ENCODE results near the gene DIRAS1.
"Not testable (repeated sequence)": the region's sequence is repeated elsewhere in the genome, so short reads cannot be mapped to it uniquely, and the experiment has no call there.

DIRAS1 gene

DNA sequence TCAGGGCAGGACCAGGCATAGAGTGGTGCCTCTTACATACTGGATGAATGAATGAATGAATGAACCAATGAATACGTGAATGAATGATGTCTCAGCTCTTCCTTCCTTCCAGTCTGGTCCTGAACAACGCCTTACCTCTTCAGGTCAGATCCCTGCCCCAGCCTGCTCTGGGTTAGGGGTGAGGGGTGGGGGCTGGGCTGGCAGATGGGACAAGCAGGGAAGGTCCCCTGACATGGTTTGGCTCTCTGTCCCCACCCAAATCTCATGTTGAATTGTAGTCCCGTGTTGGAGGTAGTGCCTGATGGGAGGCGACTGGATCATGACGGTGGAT is 9.3 kb downstream of the DIRAS1 start:
- DNase-seq (ENCODE audit: low read depth in 2 of 2), result no peak

DNA sequence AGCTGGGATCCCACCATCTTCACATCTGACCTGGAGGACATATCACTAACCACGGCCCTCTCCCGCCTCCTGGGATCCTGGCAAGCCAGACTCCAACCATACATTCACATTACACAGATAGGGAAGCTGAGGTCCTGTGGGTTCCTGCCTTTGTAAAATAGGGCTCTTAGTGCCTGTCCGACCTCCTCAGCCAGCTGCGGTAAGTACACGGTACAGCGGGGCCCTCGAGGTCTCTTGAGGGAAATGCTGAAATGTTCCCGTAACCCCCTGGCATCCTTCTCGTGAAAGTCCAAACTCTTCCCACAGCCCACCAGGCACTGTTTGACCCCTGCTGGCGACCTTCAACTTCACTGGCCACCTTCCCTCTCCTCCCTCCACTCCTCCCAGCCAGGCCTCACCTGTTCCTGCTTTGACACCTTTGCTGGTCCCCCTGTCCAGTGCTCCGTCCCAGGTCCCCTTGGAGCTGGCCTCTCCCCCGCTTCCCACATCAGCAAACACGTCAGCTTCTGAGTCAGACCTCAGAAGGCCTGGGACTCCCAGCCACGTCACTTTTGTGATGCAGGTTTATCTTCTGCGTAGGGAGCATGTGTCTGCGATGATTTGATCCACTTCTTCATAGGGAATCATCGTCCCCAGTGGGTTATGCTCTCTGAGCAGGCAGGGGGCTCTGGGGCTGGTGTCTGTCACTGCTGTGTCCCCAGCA is 9.8 kb downstream of the DIRAS1 start:
- DNase-seq (ENCODE audit: low read depth in 2 of 2), result no peak

- no peak for DNase-seq (ENCODE audit: low read depth in 2 of 2)
Observed at GRCh38 chr19:2706251-2706650, 14.9 kb downstream of the DIRAS1 start.

DNA sequence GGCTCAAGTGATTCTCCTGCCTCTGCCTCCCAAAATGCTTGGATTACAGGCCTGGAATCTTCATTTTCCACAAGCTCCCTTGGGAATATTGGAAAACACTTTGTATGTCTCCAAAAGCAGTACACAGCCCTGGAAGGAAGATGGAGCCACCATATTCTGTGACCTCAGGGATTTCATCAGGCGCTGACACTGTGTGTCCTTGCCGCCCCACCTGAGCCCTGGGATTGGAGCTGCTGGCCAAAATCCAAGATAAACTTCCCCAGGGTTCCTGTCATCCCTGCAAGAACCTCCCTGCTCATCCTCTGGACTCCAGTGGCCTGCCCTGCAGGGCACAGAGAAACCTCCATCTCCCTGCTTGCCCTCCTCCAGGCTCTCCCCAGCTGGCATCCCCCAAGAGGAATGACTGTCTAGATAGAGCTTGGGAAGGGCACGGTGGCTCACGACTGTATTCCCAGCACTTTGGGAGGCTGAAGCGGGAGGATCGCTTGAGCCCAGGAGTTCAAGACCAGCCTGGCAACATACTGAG is 17.4 kb downstream of the DIRAS1 start:
- DNase-seq (ENCODE audit: low read depth in 2 of 2), result no peak

DNA sequence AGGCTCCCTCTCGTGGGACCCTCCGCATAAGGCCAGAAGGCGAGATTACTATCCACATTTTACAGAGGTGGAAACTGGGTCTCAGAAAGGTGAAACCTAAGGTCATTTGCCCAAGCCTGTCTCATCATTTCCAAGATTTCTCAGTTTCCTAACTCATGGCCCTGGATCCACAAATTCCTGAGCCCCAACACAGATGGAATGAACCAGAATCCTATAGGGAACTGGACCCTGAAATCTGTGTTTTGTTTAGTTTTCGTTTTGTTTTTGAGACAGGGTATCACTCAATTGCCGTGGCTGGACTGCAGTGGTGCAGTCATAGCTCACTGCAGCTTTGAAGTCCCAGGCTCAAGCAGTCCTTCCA is 18.1 kb downstream of the DIRAS1 start:
- DNase-seq (ENCODE audit: low read depth in 2 of 2), result no peak

- DNase-seq (ENCODE audit: low read depth in 2 of 2), result peak; percentile 82 to 94
Observed at GRCh38 chr19:2702170-2703076, 18.7 kb downstream of the DIRAS1 start, which contains the start of gene GNG7. Gene GNG7 (minus strand): TSS chr19:2702694. CDS start chr19:2520688, 182,006 bp downstream.

GRCh38 chr19:2701361-2702169 is 19.6 kb downstream of the DIRAS1 start:
- DNase-seq (ENCODE audit: low read depth in 2 of 2), result no peak

- DNase-seq (ENCODE audit: low read depth in 2 of 2), result no peak
Observed at GRCh38 chr19:2700660-2701360, 20.4 kb downstream of the DIRAS1 start.

- DNase-seq (ENCODE audit: low read depth in 2 of 2), result no peak
Observed at GRCh38 chr19:2699413-2700140, 21.6 kb downstream of the DIRAS1 start.

DNA sequence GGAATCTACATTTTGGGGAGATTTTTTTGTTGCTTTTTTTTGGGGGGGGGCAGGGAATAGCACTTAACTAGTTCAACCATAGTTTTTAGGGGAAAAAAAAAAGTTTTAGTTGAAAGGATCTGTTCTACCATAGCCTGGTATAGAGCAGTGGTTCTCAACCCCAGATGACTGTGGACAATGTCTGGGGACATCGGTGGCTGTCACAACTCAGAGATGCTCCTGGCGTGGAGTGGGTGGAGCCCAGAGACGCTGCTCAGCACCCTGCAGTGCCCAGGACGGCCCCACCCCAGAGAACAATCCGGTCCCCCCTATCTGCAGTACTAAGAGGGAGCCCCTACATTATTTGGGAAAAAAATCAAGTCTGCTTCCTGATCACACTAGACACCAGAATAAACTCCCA is 27.0 kb downstream of the DIRAS1 start:
- no peak for DNase-seq (ENCODE audit: low read depth in 2 of 2)

- DNase-seq (ENCODE audit: low read depth in 2 of 2), result no peak
Observed at GRCh38 chr19:2693492-2694160, 27.5 kb downstream of the DIRAS1 start.

DNA sequence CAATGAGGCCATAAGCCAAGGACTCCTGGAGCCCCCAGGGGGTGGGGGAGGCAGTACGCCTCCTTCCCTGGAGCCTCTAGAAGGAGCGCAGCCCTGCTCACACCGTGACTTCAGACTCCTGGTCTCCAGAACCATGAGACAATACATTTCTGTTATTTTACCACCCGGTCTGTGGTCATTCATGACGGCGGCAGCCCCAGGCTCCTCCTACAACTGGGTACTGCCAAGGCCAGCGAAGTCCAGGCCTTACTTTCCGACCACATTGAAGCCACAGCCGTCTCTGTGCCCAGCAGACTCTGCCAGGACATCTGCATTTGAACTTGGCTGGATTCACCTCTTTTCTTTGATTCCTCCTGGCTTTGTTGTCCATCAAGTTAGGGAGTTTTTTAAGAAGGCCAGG is 29.2 kb downstream of the DIRAS1 start:
- DNase-seq (ENCODE audit: low read depth in 2 of 2), result no peak

- no peak for DNase-seq (ENCODE audit: low read depth in 2 of 2)
Observed at GRCh38 chr19:2690856-2691255, 30.3 kb downstream of the DIRAS1 start.

DNA sequence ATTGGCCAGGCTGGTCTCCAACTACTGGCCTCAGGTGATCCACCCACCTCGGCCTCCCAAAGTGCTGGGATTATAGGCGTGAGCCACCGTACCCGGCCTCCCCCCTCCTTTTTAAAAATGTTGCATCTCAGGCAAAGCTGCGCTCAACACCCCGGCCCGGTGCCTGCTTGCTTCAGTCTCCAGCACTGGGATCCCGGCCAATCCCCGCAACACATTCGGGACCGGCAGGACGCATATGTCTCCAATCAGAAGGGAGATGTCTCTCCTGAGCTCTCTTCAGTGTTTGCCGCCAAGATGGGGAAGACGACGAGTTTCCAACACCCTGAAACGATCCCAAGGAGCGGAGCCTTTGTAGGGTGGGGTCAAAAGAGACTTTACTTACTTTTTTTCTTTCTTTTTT is 34.8 kb downstream of the DIRAS1 start:
- DNase-seq (ENCODE audit: low read depth in 2 of 2), result no peak

- DNase-seq (ENCODE audit: low read depth in 2 of 2), result no peak
Observed at GRCh38 chr19:2685204-2685704, 35.9 kb downstream of the DIRAS1 start.

- no peak for DNase-seq (ENCODE audit: low read depth in 2 of 2)
Observed at GRCh38 chr19:2683430-2684003, 37.7 kb downstream of the DIRAS1 start.

DNA sequence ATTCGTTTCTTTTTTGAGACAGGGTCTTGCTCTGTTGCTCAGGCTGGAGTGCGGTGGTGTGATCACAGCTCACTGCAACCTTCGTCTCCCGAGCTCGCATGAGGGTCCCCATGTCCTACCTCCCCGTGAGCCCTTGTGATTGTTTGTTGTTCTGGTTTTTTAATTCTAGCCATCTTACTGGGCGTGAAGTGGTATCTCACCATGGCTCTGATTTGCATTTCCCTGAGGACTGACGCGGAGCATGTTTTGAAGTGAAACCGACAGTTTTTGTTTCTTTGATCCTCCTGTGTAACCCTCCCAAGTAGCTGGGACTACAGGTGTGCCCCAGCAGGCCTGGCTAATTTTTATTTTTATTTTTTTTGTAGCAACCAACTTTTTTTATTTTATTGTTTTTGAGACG is 40.4 kb downstream of the DIRAS1 start:
- DNase-seq (ENCODE audit: low read depth in 2 of 2), result no peak

DNA sequence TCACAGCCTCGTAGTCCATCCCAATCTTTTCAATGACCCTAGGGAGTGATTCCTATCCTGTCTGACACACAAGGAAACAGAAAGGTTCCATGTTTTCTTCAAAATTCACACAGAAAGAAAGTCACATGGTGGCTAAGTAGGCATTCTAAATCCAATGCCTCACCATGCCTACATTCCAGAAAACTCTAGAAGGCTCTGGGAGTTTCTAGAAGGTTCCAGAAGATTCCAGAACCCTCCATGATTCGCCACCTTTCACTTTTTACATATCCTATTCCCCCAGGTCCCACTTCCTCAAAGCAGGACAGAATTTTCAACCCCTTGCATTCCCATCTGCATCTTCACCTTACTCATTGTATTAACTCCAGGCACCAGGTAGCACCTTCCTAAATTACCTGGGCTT is 41.7 kb downstream of the DIRAS1 start:
- DNase-seq (ENCODE audit: low read depth in 2 of 2), result no peak

DNA sequence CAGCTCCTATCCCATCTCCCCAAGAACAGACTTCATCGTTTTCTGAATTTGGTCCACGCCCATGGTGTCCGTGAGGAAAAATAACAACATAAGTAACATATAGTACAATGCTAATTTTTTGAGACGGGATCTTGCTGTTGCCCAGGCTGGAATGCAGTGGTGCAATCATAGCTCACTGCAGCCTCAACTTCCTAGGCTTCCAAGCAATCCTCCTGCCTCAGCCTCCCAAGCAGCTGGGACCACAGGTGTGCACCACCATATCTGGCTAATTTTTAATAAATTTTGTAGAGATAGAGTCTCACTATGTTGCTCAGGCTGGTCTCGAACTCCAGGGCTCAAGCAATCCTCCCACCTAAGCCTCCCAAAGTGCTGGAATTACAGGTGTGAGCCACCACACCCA is 42.2 kb downstream of the DIRAS1 start:
- DNase-seq (ENCODE audit: low read depth in 2 of 2), result not testable (repeated sequence)

Measured in stimulated activated CD8-positive, alpha-beta memory T cell treated with anti-CD3 and anti-CD28 coated beads, Interleukin-7, amount 100 ng/mL, for 4 hours (primary cell).